HepG2 (cell line): ENCODE data around the gene RTKN2. TPM values are rescaled to one million over a fixed set of nuclear protein-coding genes. Genes with fewer than 3 reads are reported as not detected.
"Not testable (repeated sequence)": the region's sequence is repeated elsewhere in the genome, so short reads cannot be mapped to it uniquely, and the experiment has no call there.

Experiments used
- ATAC-seq: fragments of 200-7000 bp; cut with Tn5 transposase; 3 replicates; pipeline ENCODE4 v1.9.1; 2020; ENCODE audit warnings: mild to moderate bottlenecking, moderate library complexity
- BruUV-seq: library from RNA; stranded (reverse); fragments of 400-500 nt; replicated peaks from 2 replicates; lab custom pipeline; 2021; lab: Mats Ljungman, UMichigan
- CTCF ChIA-PET: fragments of 300-600 bp; formaldehyde crosslinking; extraction: SDS; loops from one replicate; lab custom pipeline; 2021; ENCODE audit warnings: low total read pairs, inconsistent platforms, low intra/inter-chr PET ratio; lab: Yijun Ruan, JAX
- POLR2A ChIA-PET: fragments of 350-600 bp; sonication (Branson Sonifier 250); formaldehyde crosslinking; loops from one replicate; lab custom pipeline; 2020; ENCODE audit warnings: antibody characterized with exemption, inconsistent platforms; lab: Yijun Ruan, JAX
- DNase-seq: peaks from one replicate; pipeline ENCODE4 v3.0.0-alpha.2; 2015; ENCODE audit warnings: low spot score
- FAIRE-seq: peaks from 3 replicates; lab custom pipeline; 2011; peaks lifted over from hg19 to GRCh38; lab: Jason Lieb, UNC
- H2AFZ ChIP-seq: one replicate; pipeline ENCODE4 v1.6.1; 2011; ENCODE audit warnings: low read length, inconsistent platforms
- H3K27ac ChIP-seq: fragments of 300-600 bp; 3 replicates; pipeline ENCODE4 v1.8.0; 2011; ENCODE audit warnings: mixed run types, mild to moderate bottlenecking, mixed read lengths, low read length, inconsistent platforms; ENCODE audit not compliant: insufficient read depth; ENCODE audit errors: extremely low read length
- H3K27me3 ChIP-seq, 2 experiments: fragments of 200-600 bp in 1 of 2; 2 replicates in 1 of 2; 3 replicates in 1 of 2; pipeline versions ENCODE4 v1.6.0 to v1.8.0; 2011; ENCODE audit warnings: low read length in 2 of 2, mild to moderate bottlenecking in 2 of 2, moderate library complexity in 2 of 2, inconsistent platforms in 1 of 2; ENCODE audit not compliant: insufficient read depth in 2 of 2, control insufficient read depth in 1 of 2
- H3K36me3 ChIP-seq, 2 experiments: fragments of 200-600 bp in 1 of 2; replicated peaks in 1 of 2; 2 replicates in 1 of 2; 3 replicates in 1 of 2; pipeline versions ENCODE4 v1.5.1 to v1.8.0; 2011; ENCODE audit warnings: low read length in 2 of 2, inconsistent platforms in 1 of 2; ENCODE audit not compliant: insufficient read depth in 2 of 2, control insufficient read depth in 1 of 2
- H3K4me1 ChIP-seq: 2 replicates; pipeline ENCODE4 v1.5.1; 2012; ENCODE audit warnings: low read length, inconsistent platforms; ENCODE audit not compliant: insufficient read depth
- H3K4me2 ChIP-seq: 2 replicates; pipeline ENCODE4 v1.6.0; 2011; ENCODE audit warnings: low read depth, low read length, inconsistent platforms
- H3K4me3 ChIP-seq, 3 experiments: fragments of 200-600 bp in 1 of 3; sonication (generic), shearing (Covaris generic) in 1 of 3; replicated peaks in 1 of 3; 2 replicates each; pipeline ENCODE4 v1.5.1; 2011 to 2016; ENCODE audit warnings: low read length in 3 of 3, inconsistent platforms in 2 of 3, low read depth in 2 of 3, mild to moderate bottlenecking in 2 of 3, control low read depth in 1 of 3, mixed read lengths in 1 of 3; ENCODE audit not compliant: insufficient read depth in 1 of 3
- H3K79me2 ChIP-seq: one replicate; pipeline ENCODE4 v1.6.1; 2011; ENCODE audit warnings: low read length, inconsistent platforms; ENCODE audit not compliant: insufficient read depth
- H3K9ac ChIP-seq: 2 replicates; pipeline ENCODE4 v1.6.0; 2011; ENCODE audit warnings: mild to moderate bottlenecking, low read depth, low read length, inconsistent platforms; ENCODE audit not compliant: insufficient read depth
- H3K9me3 ChIP-seq: 2 replicates; pipeline ENCODE4 v1.5.1; 2012; ENCODE audit warnings: mild to moderate bottlenecking, low read length
- H4K20me1 ChIP-seq: 2 replicates; pipeline ENCODE4 v1.6.0; 2011; ENCODE audit warnings: inconsistent platforms, mild to moderate bottlenecking, low read length, moderate library complexity; ENCODE audit not compliant: insufficient read depth
- CEBPB ChIP-seq: IDR thresholded peaks from 2 replicates; pipeline ENCODE4 v1.6.1; 2011; ENCODE audit warnings: low read depth, low read length, improper control_type of control experiment, borderline replicate concordance
- FLYWCH1 ChIP-seq: sonication (generic); formaldehyde crosslinking; IDR thresholded peaks from 2 replicates; pipeline ENCODE4 v1.8.1; 2023; ENCODE audit warnings: mild to moderate bottlenecking, missing genetic modification reagents
- MAFG ChIP-seq: sonication (generic); formaldehyde crosslinking; IDR thresholded peaks from 2 replicates; pipeline ENCODE4 v1.5.1; 2020; ENCODE audit warnings: mild to moderate bottlenecking, missing genetic modification reagents
- NRL ChIP-seq: sonication (generic); formaldehyde crosslinking; IDR thresholded peaks from 2 replicates; pipeline ENCODE4 v1.5.0; 2020; ENCODE audit warnings: missing genetic modification reagents, mild to moderate bottlenecking, moderate library complexity, borderline replicate concordance
- PHB2 ChIP-seq: fragments of 450-650 bp; IDR thresholded peaks from 2 replicates; pipeline ENCODE4 v1.6.1; 2018; ENCODE audit not compliant: partially characterized antibody
- SIX4 ChIP-seq: sonication (generic); formaldehyde crosslinking; IDR thresholded peaks from 2 replicates; pipeline ENCODE4 v1.4.0; 2020; ENCODE audit warnings: missing genetic modification reagents
- TRIM24 ChIP-seq: sonication (generic); formaldehyde crosslinking; IDR thresholded peaks from 2 replicates; pipeline ENCODE4 v1.8.0; 2022; ENCODE audit warnings: mild to moderate bottlenecking, missing genetic modification reagents
- ZFP37 ChIP-seq: sonication (generic); formaldehyde crosslinking; IDR thresholded peaks from 2 replicates; pipeline ENCODE4 v1.4.0; 2020; ENCODE audit warnings: missing genetic modification reagents, borderline replicate concordance
- ZNF260 ChIP-seq: sonication (generic); formaldehyde crosslinking; IDR thresholded peaks from 2 replicates; pipeline ENCODE4 v1.4.0; 2020; ENCODE audit warnings: missing genetic modification reagents, low read depth, mild to moderate bottlenecking, borderline replicate concordance
- WGBS: methylation state at CpG from one replicate; pipeline ENCODE4 v1.1.6; 2017; ENCODE audit warnings: low lambda C conversion rate; 5-methylcytosine and 5-hydroxymethylcytosine counted together
- in situ Hi-C: cut with HindIII; loops from 2 replicates; pipeline ENCODE4 v1.10.0; 2017; ENCODE audit warnings: low pct_unique_long_range_greater_than_20kb; ENCODE audit not compliant: extremely low pct_ligation_motif_present
- intact Hi-C: fragments of 100-400 bp; cut with micrococcal nuclease; formaldehyde crosslinking; loops from one replicate; pipeline ENCODE4 v1.10.0; 2022; ENCODE audit not compliant: unreplicated experiment
- polyA plus RNA-seq, 8 experiments: library from polyadenylated mRNA; depleted of rRNA in 3 of 8; stranded (reverse) in 7 of 8; unstranded in 1 of 8; fragments of >200 nt; fragmentation: Illumina TruSeq in 4 of 8; extraction: Trizol in 4 of 8; gene quantifications; 2 replicates each; pipeline versions ENCODE4 v1.2.1 to v1.2.3, GENCODE V29; 2011 to 2016; ENCODE audit warnings: low read depth in 4 of 8, missing spikeins in 1 of 8, mixed read lengths in 1 of 8; ENCODE audit not compliant: insufficient read depth in 1 of 8
- total RNA-seq, 5 experiments: library from RNA; depleted of rRNA; stranded (reverse); fragments of >200 nt; fragmentation: Illumina TruSeq; extraction: Trizol; gene quantifications; 2 replicates each; pipeline ENCODE4 v1.2.3, GENCODE V29; 2016; ENCODE audit warnings: low read depth in 1 of 5
- TF ChIP-seq, protein P1 (sequence below): sonication (generic); formaldehyde crosslinking; IDR thresholded peaks from 2 replicates; pipeline ENCODE4 v1.8.0; 2022; ENCODE audit warnings: mild to moderate bottlenecking, missing genetic modification reagents, moderate library complexity
- TF ChIP-seq, protein P2 (sequence below): sonication (generic); formaldehyde crosslinking; conservative IDR thresholded peaks from 2 replicates; pipeline ENCODE4 v1.8.0; 2022; ENCODE audit warnings: missing genetic modification reagents
- TF ChIP-seq, protein P3 (sequence below): sonication (generic); formaldehyde crosslinking; IDR thresholded peaks from 2 replicates; pipeline ENCODE4 v1.4.0; 2020; ENCODE audit warnings: missing genetic modification reagents, borderline replicate concordance

The RTKN2 gene
- total and polyA plus RNA-seq, 2 of the 13 experiments (the other 11 are each of a cell fraction or from before 2014, with no cell fraction given) = 2.2 to 7.0 TPM

DNA sequence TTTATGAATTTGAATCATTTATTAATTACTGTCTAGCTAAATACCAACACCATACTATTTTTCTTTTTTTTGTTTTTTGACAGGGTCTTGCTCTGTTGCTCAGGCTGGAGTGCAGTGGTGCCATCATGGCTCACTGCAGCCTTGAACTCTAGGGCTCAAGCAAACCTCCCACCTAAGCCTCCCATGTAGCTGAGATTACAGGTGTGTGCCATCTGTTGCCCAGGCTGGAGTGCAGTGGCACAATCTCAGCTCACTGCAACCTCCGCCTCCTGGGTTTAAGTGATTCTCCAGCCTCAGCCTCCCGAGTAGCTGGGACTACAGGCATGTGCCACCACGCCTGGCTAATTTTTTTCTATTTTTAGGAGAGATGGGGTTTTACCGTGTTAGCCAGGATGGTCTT is 27.1 kb downstream of the RTKN2 start:
- H3K9ac ChIP-seq, DNase-seq, H4K20me1 ChIP-seq, H3K4me1 ChIP-seq, H3K9me3 ChIP-seq, H3K27me3 ChIP-seq, H2AFZ ChIP-seq, POLR2A ChIA-PET, H3K4me2 ChIP-seq, CTCF ChIA-PET, BruUV-seq, H3K36me3 ChIP-seq, ATAC-seq, FAIRE-seq, H3K27ac ChIP-seq, H3K4me3 ChIP-seq, H3K79me2 ChIP-seq: not testable (repeated sequence)
- in situ Hi-C loops = loop anchor here (10.0 kb wide), 2 partner anchors 147 to 197 kb away; no protein-coding TSS in a partner anchor
- 96% methylated on average over 4 of the region's 4 CpGs for WGBS
- intact Hi-C loops = loop anchor here (5.0 kb wide), 1 partner anchor 1169 kb away; no protein-coding TSS in a partner anchor

DNA sequence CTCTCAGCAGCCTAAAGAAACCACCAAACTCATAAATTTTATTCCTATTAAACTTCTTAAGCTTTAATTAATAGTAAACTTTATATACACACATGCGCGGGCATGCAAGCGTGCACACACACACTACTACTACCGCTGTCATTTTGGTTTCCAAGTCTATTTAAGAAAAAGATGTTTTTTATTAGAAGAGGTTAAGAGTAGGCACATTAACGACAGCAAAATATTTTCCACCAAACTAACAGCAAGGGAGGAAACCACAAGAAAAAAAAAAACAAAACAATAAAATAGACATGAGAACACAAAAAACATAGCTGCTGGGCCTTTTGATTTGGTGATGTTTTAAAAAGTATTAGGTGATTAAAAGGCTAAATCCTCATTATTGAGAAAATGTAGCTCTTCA is 28.6 kb downstream of the RTKN2 start:
- 96% methylated on average over 5 of the region's 5 CpGs for WGBS
- no peak for FAIRE-seq
- in situ Hi-C loops = loop anchor here (10.0 kb wide), 2 partner anchors 145 to 195 kb away; no protein-coding TSS in a partner anchor
- Histone ChIP-seq H3K79me2 (no peaks in the 10 kb centered on the region), H3K4me2 (no peak overlapping the region), H3K4me3 (no peak overlapping the region), H3K9me3 (no peaks in the 10 kb centered on the region), H4K20me1 (no peaks in the 10 kb centered on the region), H3K36me3 (no peaks in the 10 kb centered on the region), H3K9ac (no peak overlapping the region), H3K27ac (no peak overlapping the region), H3K27me3 (no peaks in the 10 kb centered on the region), H2AFZ (no peak overlapping the region), H3K4me1 (peaks cover 9% of the 10 kb centered on the region)
- no peak for DNase-seq
- POLR2A ChIA-PET = interaction anchor here (0.7 kb wide), 1 partner anchor 35 kb away, joined by 3 read pairs; no protein-coding TSS in a partner anchor
- no peak for ATAC-seq
- CTCF ChIA-PET = no interaction called here
- intact Hi-C loops = loop anchor here (5.0 kb wide), 1 partner anchor 1168 kb away; no protein-coding TSS in a partner anchor
- no TSS peak for BruUV-seq
- TF ChIP-seq ZFP37 (CRISPR knock-in tag) (no peak), CEBPB (no peak), SIX4 (no peak), PHB2 (no peak), ZNF260 (CRISPR knock-in tag) (no peak), FLYWCH1 (CRISPR knock-in tag) (no peak), NRL (no peak), TRIM24 (CRISPR knock-in tag) (no peak), MAFG (CRISPR knock-in tag) (no peak)
- TF ChIP-seq, protein P1, sequence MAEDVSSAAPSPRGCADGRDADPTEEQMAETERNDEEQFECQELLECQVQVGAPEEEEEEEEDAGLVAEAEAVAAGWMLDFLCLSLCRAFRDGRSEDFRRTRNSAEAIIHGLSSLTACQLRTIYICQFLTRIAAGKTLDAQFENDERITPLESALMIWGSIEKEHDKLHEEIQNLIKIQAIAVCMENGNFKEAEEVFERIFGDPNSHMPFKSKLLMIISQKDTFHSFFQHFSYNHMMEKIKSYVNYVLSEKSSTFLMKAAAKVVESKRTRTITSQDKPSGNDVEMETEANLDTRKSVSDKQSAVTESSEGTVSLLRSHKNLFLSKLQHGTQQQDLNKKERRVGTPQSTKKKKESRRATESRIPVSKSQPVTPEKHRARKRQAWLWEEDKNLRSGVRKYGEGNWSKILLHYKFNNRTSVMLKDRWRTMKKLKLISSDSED = no peak
- TF ChIP-seq, protein P2, sequence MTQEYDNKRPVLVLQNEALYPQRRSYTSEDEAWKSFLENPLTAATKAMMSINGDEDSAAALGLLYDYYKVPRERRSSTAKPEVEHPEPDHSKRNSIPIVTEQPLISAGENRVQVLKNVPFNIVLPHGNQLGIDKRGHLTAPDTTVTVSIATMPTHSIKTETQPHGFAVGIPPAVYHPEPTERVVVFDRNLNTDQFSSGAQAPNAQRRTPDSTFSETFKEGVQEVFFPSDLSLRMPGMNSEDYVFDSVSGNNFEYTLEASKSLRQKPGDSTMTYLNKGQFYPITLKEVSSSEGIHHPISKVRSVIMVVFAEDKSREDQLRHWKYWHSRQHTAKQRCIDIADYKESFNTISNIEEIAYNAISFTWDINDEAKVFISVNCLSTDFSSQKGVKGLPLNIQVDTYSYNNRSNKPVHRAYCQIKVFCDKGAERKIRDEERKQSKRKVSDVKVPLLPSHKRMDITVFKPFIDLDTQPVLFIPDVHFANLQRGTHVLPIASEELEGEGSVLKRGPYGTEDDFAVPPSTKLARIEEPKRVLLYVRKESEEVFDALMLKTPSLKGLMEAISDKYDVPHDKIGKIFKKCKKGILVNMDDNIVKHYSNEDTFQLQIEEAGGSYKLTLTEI (CRISPR knock-in tag) = no peak
- TF ChIP-seq, protein P3, sequence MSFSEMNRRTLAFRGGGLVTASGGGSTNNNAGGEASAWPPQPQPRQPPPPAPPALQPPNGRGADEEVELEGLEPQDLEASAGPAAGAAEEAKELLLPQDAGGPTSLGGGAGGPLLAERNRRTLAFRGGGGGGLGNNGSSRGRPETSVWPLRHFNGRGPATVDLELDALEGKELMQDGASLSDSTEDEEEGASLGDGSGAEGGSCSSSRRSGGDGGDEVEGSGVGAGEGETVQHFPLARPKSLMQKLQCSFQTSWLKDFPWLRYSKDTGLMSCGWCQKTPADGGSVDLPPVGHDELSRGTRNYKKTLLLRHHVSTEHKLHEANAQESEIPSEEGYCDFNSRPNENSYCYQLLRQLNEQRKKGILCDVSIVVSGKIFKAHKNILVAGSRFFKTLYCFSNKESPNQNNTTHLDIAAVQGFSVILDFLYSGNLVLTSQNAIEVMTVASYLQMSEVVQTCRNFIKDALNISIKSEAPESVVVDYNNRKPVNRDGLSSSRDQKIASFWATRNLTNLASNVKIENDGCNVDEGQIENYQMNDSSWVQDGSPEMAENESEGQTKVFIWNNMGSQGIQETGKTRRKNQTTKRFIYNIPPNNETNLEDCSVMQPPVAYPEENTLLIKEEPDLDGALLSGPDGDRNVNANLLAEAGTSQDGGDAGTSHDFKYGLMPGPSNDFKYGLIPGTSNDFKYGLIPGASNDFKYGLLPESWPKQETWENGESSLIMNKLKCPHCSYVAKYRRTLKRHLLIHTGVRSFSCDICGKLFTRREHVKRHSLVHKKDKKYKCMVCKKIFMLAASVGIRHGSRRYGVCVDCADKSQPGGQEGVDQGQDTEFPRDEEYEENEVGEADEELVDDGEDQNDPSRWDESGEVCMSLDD (CRISPR knock-in tag) = no peak
